SK-N-SH treated with all-trans-retinoic acid at 6 μM for 48 hours (cell line): Measurements from ENCODE around the gene SMARCAL1.

Experiments
- ARNTL ChIP-seq: fragments of 450-650 bp; formaldehyde crosslinking; IDR thresholded peaks from 2 replicates; pipeline ENCODE4 v1.5.0; 2020; ENCODE audit warnings: low read depth, mild to moderate bottlenecking, moderate library complexity, borderline replicate concordance
- CSDC2 ChIP-seq: fragments of 250-450 bp; sonication (Bioruptor Pico); IDR thresholded peaks from 2 replicates; pipeline ENCODE4 v1.5.0; 2020; ENCODE audit warnings: mild to moderate bottlenecking, moderate library complexity
- ISL1 ChIP-seq: fragments of 250-450 bp; sonication (Bioruptor Pico); IDR thresholded peaks from 2 replicates; pipeline ENCODE4 v2.1.2; 2022; ENCODE audit warnings: mild to moderate bottlenecking, moderate library complexity
- PPARA ChIP-seq: fragments of 250-450 bp; sonication (Bioruptor Pico); IDR thresholded peaks from 2 replicates; pipeline ENCODE4 v1.5.0; 2020; ENCODE audit warnings: mild to moderate bottlenecking, borderline replicate concordance
- RARB ChIP-seq: fragments of 250-450 bp; sonication (Bioruptor Pico); IDR thresholded peaks from 2 replicates; pipeline ENCODE4 v1.8.0; 2021; ENCODE audit warnings: mild to moderate bottlenecking, moderate library complexity
- TOX ChIP-seq: fragments of 250-450 bp; sonication (Bioruptor Pico); IDR thresholded peaks from 2 replicates; pipeline ENCODE4 v1.8.0; 2021; ENCODE audit warnings: mild to moderate bottlenecking, moderate library complexity, borderline replicate concordance
- ZFP30 ChIP-seq: fragments of 450-650 bp; formaldehyde crosslinking; IDR thresholded peaks from 2 replicates; pipeline ENCODE4 v1.5.0; 2022; ENCODE audit warnings: mild to moderate bottlenecking, moderate library complexity
- ZNF8 ChIP-seq: fragments of 450-650 bp; formaldehyde crosslinking; IDR thresholded peaks from 2 replicates; pipeline ENCODE4 v1.5.0; 2020; ENCODE audit warnings: mild to moderate bottlenecking, moderate library complexity

DNA sequence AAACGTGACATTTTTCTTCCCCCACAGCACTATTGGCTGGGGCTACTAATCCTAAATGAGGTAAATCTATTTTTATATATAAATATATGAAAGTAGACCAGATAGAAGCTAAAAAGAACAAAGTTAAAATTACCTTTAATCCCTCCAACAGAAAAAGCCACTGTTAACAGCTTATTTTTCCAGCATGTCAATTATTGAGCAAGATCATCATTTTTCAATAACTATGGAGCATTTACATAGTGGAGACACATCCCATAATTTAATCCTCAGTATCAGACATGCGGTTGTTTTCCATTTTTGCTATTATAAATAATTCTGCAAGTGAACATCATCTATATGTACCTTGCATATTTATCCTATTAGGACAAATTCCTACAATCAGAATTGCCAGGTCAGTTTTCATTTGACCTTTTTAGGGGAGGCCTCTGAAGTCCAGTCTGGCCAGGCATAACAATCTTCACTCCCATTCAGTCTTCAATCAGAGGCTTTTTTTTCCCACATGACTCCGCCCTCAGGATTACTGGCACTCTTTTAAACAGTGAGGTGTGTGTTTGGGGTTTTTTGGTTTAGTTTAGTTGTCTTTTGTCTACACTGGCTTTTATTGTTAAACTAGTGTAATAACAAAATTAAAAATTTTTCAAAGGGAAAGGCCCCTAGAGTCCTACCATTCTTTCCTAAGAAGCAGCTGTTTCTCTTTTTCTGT, 29.2 kb downstream of the SMARCAL1 start:
- TF ChIP-seq CSDC2 (no peak), RARB (no peak), ARNTL (CRISPR knock-in tag) (no peak), ZNF8 (CRISPR knock-in tag) (no peak), ZFP30 (CRISPR knock-in tag) (no peak), TOX (no peak), ISL1 (CRISPR knock-in tag) (no peak), PPARA (CRISPR knock-in tag) (no peak)
